AG09319 (cell line): ENCODE data around the gene MPHOSPH9.

Experiments
- DNase-seq: peaks from one replicate; pipeline ENCODE4 v3.0.0-alpha.2; 2010; ENCODE audit warnings: low read depth; ENCODE audit errors: extremely low read depth
- CTCF ChIP-seq: IDR thresholded peaks from 2 replicates; pipeline ENCODE4 v1.5.1; 2011; ENCODE audit warnings: low read depth, mild to moderate bottlenecking, inconsistent platforms, low read length, moderate library complexity

Gene MPHOSPH9

GRCh38 chr12:123148223-123148622 lies 84.7 kb downstream of the MPHOSPH9 start:
- TF ChIP-seq CTCF = no peak
- DNase-seq = no peak

GRCh38 chr12:123145211-123145610 lies 87.7 kb downstream of the MPHOSPH9 start:
- no peak for TF ChIP-seq CTCF
- no peak for DNase-seq

- DNase-seq = no peak
- TF ChIP-seq CTCF = no peak
These were observed 89.0 kb downstream of the MPHOSPH9 start for GRCh38 chr12:123143736-123144461.

- no peak for DNase-seq
- TF ChIP-seq CTCF = no peak
These were observed 89.8 kb downstream of the MPHOSPH9 start for GRCh38 chr12:123142921-123143735.

GRCh38 chr12:123142518-123142840 lies 90.5 kb downstream of the MPHOSPH9 start:
- no peak for TF ChIP-seq CTCF
- DNase-seq = no peak

GRCh38 chr12:123141615-123142517 lies 91.1 kb downstream of the MPHOSPH9 start:
- no peak for TF ChIP-seq CTCF
- DNase-seq = peak; percentile 39
